ENCODE measurements around the gene PLA2G2F.

PLA2G2F gene

DNA sequence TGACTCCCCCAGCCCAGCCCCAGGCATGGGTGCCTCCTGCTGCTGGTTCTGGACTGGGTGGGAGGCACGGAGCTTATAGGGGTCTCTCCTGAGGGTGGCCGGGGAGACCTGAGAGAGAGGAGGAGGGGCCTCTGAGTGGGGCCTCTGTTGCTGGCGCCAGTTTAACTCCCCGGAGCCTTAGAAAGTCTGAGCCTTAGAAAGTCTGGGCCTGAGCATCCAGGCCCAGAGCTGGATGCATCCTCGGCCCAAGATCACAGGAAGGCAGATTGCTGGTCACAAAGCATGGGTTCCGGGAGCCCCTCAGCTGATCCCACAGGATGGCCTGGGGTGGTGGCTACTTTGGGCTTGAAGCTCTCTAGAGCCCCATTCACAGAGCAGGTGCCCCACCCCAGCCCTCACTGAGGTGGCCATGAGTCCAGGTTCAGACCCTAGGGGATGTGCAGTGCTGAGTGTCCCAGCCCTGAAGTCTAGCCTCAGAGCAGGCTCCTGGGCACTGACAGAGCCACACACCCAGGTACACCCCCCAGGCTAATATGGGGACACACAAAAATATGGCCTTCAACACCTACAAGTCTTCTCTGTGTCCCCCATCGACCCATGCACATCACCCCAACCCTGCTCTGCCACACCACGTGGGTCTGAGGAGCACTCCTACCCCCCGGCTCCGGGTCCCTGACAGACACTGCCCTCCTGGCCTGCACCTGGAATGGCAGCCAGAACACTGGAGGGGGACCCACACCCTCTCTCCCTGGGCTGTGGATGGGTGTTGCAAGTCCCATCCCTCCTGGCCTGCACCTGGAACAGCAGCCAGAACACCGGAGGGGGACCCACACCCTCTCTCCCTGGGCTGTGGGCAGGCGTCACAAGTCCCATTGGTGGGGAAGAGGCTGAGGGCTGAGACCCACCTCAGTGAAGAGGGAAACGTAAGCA is 9.7 kb downstream of the PLA2G2F start:
- TF ChIP-seq POLR2AphosphoS5 (IDR thresholded peaks at IDR 0.05; ENCODE audit: low read depth, low read length) (no peak), SIN3A (IDR thresholded peaks at IDR 0.05; ENCODE audit: borderline replicate concordance, insufficient read depth, low read length) (no peak), FOXP2 (optimal IDR thresholded peaks at IDR 0.05; ENCODE audit: borderline replicate concordance, extremely low read depth, extremely low read length, insufficient read depth) (no peak), TAF1 (IDR thresholded peaks at IDR 0.05; ENCODE audit: borderline replicate concordance, insufficient read depth, low read length) (no peak)
- TF ChIP-seq, protein P1, sequence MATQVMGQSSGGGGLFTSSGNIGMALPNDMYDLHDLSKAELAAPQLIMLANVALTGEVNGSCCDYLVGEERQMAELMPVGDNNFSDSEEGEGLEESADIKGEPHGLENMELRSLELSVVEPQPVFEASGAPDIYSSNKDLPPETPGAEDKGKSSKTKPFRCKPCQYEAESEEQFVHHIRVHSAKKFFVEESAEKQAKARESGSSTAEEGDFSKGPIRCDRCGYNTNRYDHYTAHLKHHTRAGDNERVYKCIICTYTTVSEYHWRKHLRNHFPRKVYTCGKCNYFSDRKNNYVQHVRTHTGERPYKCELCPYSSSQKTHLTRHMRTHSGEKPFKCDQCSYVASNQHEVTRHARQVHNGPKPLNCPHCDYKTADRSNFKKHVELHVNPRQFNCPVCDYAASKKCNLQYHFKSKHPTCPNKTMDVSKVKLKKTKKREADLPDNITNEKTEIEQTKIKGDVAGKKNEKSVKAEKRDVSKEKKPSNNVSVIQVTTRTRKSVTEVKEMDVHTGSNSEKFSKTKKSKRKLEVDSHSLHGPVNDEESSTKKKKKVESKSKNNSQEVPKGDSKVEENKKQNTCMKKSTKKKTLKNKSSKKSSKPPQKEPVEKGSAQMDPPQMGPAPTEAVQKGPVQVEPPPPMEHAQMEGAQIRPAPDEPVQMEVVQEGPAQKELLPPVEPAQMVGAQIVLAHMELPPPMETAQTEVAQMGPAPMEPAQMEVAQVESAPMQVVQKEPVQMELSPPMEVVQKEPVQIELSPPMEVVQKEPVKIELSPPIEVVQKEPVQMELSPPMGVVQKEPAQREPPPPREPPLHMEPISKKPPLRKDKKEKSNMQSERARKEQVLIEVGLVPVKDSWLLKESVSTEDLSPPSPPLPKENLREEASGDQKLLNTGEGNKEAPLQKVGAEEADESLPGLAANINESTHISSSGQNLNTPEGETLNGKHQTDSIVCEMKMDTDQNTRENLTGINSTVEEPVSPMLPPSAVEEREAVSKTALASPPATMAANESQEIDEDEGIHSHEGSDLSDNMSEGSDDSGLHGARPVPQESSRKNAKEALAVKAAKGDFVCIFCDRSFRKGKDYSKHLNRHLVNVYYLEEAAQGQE (IDR thresholded peaks at IDR 0.05; ENCODE audit: insufficient read depth in 1 of 2, low read depth in 2 of 2, low read length in 2 of 2), result no peak

DNA sequence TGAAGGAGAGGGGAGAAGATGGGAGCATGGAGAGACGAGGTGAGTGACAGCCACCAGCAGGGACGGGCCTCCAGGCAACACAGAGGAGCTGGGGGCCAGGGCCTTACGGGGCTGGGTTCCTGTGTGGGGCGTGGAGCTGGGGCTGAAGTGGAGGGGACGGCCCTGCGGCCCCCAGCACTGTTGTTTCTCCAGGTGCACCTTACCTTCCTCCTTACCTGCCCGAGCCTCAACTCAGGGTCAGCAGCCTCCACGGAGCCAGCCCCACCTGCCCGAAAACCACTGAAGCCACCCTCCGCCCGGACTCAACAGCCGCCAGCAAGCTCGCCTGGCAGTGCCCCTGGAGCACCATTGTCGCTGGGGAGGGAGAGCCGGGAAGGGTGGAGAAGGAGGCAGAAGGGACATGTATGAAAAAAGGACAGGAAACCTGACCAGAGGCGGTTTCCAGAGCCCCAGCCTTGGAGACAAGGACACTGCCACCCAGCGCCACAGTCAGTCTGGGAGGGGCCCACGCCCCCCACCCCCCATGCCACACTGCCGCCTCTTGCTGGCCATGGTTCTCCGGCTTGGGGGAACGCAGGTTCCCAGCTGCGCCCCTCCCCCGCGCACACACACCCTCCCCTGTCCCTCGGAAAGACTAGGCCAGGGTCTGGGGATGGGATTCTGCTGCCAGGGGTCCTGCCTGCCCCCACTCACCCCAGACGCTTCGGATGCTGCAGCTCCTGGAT is 10.6 kb downstream of the PLA2G2F start:
- TF ChIP-seq SIN3A (IDR thresholded peaks at IDR 0.05; ENCODE audit: borderline replicate concordance, insufficient read depth, low read length) (no peak), POLR2AphosphoS5 (IDR thresholded peaks at IDR 0.05; ENCODE audit: low read depth, low read length) (no peak), TAF1 (IDR thresholded peaks at IDR 0.05; ENCODE audit: borderline replicate concordance, insufficient read depth, low read length) (no peak), FOXP2 (optimal IDR thresholded peaks at IDR 0.05; ENCODE audit: borderline replicate concordance, extremely low read depth, extremely low read length, insufficient read depth) (no peak)
- TF ChIP-seq, protein P1 (IDR thresholded peaks at IDR 0.05; ENCODE audit: insufficient read depth in 1 of 2, low read depth in 2 of 2, low read length in 2 of 2), result no peak

DNA sequence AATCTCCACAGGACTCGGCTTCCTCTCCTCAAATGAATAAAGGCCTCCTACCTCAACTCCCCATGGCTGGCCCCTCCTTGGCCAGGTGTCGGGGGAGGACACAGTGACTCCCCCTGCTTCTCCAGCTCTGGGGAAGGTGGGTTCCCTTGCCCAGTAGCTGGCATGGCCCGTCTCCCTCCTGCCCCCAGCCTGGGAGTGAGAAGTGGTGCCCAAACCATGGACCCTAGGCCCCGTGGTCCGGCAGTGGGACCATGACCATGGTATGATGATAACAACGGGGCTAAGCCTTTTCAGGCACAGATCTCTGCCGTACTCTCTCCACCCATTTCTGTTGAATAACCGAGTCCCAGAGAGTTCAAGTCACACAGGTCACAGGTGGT is 11.2 kb downstream of the PLA2G2F start:
- TF ChIP-seq TAF1 (IDR thresholded peaks at IDR 0.05; ENCODE audit: borderline replicate concordance, insufficient read depth, low read length) (no peak), POLR2AphosphoS5 (IDR thresholded peaks at IDR 0.05; ENCODE audit: low read depth, low read length) (no peak), FOXP2 (optimal IDR thresholded peaks at IDR 0.05; ENCODE audit: borderline replicate concordance, extremely low read depth, extremely low read length, insufficient read depth) (no peak)
- TF ChIP-seq, protein P1 (IDR thresholded peaks at IDR 0.05; ENCODE audit: insufficient read depth in 1 of 2, low read depth in 2 of 2, low read length in 2 of 2), result no peak

DNA sequence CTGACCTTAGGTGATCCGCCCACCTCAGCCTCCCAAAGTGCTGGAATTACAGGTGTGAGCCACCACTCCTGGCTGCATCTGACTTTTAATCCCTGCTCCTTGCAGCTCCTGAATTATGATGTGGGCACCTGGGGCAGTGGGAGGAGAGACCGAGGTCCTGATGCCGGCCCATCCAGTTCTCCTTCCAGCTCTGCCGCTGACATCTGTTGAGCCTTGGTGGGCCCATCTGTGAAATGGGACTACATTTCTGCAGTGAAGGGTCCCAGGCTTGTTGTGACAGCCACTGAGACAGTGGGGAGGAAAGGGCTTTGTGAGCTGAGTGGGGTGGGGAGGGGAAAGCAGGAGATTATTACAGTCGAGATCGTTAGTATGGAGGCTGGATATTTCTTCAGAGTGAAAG is 11.8 kb downstream of the PLA2G2F start:
- TF ChIP-seq, protein P1 (IDR thresholded peaks at IDR 0.05; ENCODE audit: insufficient read depth in 1 of 2, low read depth in 2 of 2, low read length in 2 of 2), result no peak
- TF ChIP-seq POLR2AphosphoS5 (IDR thresholded peaks at IDR 0.05; ENCODE audit: low read depth, low read length) (no peak), SIN3A (IDR thresholded peaks at IDR 0.05; ENCODE audit: borderline replicate concordance, insufficient read depth, low read length) (no peak), FOXP2 (optimal IDR thresholded peaks at IDR 0.05; ENCODE audit: borderline replicate concordance, extremely low read depth, extremely low read length, insufficient read depth) (no peak), TAF1 (IDR thresholded peaks at IDR 0.05; ENCODE audit: borderline replicate concordance, insufficient read depth, low read length) (no peak)

Measured in PFSK-1 (cell line).